Stimulated activated CD8-positive, alpha-beta memory T cell treated with anti-CD3 and anti-CD28 coated beads, Interleukin-2, amount 100 ng/mL, for 48 hours (primary cell): ENCODE results near the gene ERVW-1.
"Not testable (repeated sequence)": the region's sequence is repeated elsewhere in the genome, so short reads cannot be mapped to it uniquely, and the experiment has no call there.

Experiments used
- DNase-seq, 2 donors: peaks; one replicate each; pipeline ENCODE4 v3.0.0-alpha.2; 2020; ENCODE audit warnings: low read depth in 2 of 2

The ERVW-1 gene, protein sequence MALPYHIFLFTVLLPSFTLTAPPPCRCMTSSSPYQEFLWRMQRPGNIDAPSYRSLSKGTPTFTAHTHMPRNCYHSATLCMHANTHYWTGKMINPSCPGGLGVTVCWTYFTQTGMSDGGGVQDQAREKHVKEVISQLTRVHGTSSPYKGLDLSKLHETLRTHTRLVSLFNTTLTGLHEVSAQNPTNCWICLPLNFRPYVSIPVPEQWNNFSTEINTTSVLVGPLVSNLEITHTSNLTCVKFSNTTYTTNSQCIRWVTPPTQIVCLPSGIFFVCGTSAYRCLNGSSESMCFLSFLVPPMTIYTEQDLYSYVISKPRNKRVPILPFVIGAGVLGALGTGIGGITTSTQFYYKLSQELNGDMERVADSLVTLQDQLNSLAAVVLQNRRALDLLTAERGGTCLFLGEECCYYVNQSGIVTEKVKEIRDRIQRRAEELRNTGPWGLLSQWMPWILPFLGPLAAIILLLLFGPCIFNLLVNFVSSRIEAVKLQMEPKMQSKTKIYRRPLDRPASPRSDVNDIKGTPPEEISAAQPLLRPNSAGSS

GRCh38 chr7:92477681-92478080 is at the start of gene ERVW-1:
Gene ERVW-1, minus strand, starts transcription at chr7:92477946. Its CDS starts 7,565 bp downstream, at chr7:92470381.
- DNase-seq: not testable (repeated sequence)

DNA sequence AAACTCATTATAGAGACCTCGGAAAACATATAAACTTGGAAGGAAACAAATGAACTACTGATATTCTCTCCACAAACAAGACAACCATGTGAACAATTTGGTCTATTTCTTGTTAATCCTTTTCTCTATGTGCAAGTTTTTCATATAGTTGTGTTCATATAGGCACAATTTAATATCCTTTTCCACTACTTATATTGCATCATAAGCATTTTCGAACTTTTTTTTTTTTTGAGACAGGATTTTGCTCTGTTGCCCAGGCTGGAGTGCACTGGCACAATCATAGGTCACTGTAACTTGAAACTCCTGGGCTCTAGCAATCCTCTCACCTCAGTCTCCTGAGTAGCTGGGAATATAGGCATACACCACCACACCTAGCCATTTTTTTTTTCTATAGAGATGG is 45.4 kb upstream of the ERVW-1 start:
- DNase-seq: no peak

GRCh38 chr7:92520024-92520423 is 42.3 kb upstream of the ERVW-1 start:
- DNase-seq: no peak

DNA sequence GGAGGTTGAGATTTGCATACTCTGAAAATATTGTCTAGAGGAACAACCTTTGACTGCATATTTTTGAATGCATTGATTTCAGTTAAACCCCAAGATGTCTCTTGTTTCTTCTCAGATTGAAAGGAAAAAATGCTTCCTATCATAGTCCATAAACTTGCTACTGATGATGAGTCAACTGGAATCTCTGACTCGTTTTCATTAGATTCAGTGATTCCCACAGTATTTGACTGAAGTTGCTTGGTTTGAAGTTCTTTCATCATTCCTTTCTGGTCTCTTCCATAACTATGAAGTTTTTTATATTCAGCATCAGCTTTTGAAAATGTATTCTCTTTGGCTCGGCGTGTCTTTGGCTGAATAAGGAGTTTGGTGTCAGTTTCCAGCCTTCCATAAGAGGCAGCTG is 39.9 kb upstream of the ERVW-1 start:
- no peak for DNase-seq

DNA sequence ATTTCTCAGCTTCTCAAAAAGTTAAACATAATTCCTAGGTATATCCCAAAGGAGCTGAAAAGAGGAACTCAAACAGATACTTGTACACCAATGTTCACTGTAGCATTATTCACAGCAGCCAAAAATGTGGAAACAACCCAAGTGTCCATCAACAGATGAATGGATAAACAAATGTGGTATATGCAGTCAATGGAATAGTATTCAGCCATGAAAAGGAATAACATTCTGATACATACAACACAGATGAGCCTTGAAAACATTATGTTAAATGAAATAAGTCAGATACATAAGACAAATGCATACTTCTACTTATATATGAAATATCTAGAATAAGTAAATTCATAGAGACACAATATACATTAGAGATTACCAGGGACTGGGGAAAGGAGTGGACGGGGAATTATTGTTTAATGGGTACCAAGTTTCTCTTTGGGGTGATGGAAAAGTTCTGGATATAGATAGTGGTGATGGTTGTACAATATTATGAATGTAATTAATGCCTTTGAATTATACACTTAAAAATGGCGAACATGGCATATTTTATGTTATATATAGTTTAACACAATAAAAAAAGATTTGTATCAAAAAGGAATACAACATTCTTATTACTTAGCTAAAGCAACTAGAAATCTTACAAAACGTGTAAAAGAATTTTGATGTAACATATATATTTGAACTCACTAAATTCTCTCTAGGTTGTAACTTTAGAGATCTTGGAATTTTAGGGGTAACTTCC is 35.6 kb upstream of the ERVW-1 start:
- DNase-seq: no peak

DNA sequence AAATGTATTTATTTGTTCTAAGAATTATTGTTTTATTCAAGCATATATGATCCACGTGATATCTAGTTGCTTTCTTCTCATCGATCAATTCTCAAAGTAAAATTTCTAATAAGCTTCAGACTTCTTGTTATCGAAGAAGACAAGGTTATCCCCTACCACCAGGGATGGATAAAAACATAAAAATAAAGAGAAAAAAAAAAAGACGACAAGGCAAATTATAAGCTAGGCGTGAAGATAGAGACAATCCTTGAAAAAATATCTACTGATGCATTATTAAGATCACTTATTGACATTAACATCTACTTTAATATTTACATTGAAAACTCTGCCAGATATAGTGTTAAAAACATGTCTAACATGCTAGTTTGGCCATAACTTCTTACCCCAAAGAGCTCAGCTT is 31.2 kb upstream of the ERVW-1 start:
- no peak for DNase-seq

GRCh38 chr7:92506363-92506762 is 28.6 kb upstream of the ERVW-1 start:
- DNase-seq: no peak

GRCh38 chr7:92504563-92504962 is 26.8 kb upstream of the ERVW-1 start:
- DNase-seq: no peak

GRCh38 chr7:92503767-92504166 is 26.0 kb upstream of the ERVW-1 start:
- no peak for DNase-seq

GRCh38 chr7:92498557-92498956 is 20.8 kb upstream of the ERVW-1 start:
- DNase-seq: no peak

GRCh38 chr7:92496876-92497275 is 19.1 kb upstream of the ERVW-1 start:
- DNase-seq: no peak

GRCh38 chr7:92489634-92490033 is 11.9 kb upstream of the ERVW-1 start:
- no peak for DNase-seq

GRCh38 chr7:92487804-92488203 is 10.1 kb upstream of the ERVW-1 start:
- DNase-seq: no peak

- DNase-seq: no peak
These were observed 8.2 kb upstream of the ERVW-1 start for GRCh38 chr7:92485974-92486373.

- no peak for DNase-seq
These were observed 7.6 kb upstream of the ERVW-1 start for GRCh38 chr7:92485267-92485892.

DNA sequence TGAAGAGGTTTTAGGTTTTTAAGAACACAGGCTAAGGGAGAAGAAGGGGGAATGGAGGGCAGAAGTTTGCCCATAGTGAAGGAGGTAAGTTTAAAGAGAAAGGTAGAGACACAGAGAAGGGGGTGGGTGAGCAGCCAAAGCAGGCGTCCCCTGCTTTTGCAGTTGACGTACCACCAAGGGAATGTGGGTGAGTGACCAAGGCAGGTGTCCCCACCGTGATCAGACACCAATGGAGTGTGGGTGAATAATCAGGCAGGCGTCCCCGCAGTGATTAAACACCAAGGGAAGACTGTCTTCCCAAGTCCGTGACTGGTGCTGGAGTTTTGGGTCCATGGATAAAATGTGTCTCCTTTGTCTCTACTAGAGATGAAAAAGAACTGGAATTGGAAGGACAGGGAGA is 6.5 kb upstream of the ERVW-1 start:
- not testable (repeated sequence) for DNase-seq

- DNase-seq: not testable (repeated sequence)
These were observed 5.9 kb upstream of the ERVW-1 start for GRCh38 chr7:92483624-92484023.

- DNase-seq: not testable (repeated sequence)
These were observed 1.4 kb upstream of the ERVW-1 start for GRCh38 chr7:92479146-92479545.

GRCh38 chr7:92478711-92479110 is 965 bp upstream of the ERVW-1 start:
- no peak for DNase-seq

- DNase-seq: no peak
These were observed 349 bp upstream of the ERVW-1 start for GRCh38 chr7:92478095-92478494.

DNA sequence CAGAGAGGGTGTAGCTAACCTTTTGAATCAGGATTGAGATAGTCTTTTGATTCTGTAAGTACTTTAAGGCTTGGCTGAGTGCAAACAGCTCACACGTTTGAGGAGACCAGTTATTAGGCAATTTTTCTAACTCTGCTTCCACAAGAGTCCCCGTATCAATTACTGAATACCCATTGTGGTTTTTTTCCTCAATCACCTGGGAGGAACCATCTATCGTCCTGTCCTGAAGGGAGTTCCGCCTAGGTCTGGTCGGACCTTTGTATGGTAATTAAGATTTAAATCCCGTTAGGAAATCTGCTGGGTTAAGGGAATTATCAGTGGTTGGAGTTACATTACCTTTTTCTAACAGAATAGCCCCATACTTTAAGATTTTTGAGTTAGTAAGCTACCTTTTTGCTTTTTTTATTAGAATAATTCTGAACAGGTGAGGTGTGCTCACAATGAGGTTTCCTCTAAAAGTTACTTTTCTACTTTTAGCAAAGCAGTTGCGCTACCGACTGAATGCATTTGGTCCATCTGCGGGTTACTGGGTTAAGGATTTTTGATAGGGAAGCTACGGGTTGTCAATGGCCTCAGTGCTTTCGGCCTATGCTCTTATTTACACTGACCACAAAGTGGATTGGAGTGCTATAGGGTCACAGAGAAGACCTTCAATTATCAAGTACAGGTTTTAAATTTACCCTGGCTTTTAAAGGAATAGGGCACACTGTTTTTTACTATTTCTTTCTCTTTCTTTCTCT is 1.7 kb downstream of the ERVW-1 start:
- DNase-seq: not testable (repeated sequence)
